GM18909 (cell line): ENCODE results near the gene TBC1D10A.

Experiments
- ATAC-seq: cut with Tn5 transposase; IDR thresholded peaks from one replicate; pipeline ENCODE4 v1.9.1; 2021; ENCODE audit warnings: mild to moderate bottlenecking; ENCODE audit not compliant: unreplicated experiment, poor library complexity

Gene TBC1D10A

GRCh38 chr22:30326706-30327362 lies at the start of gene TBC1D10A:
Gene TBC1D10A (minus strand): TSS chr22:30326941. CDS start chr22:30326881, 60 bp downstream.
- peak; percentile 87 for ATAC-seq

- no peak for ATAC-seq
Observed at GRCh38 chr22:30375312-30375849, 48.6 kb upstream of the TBC1D10A start.

- no peak for ATAC-seq
Observed at GRCh38 chr22:30373331-30374325, 46.9 kb upstream of the TBC1D10A start.

GRCh38 chr22:30372915-30373314 lies 46.2 kb upstream of the TBC1D10A start:
- ATAC-seq: no peak

GRCh38 chr22:30371981-30372380 lies 45.2 kb upstream of the TBC1D10A start:
- no peak for ATAC-seq

- no peak for ATAC-seq
Observed at GRCh38 chr22:30371321-30371720, 44.6 kb upstream of the TBC1D10A start.

- no peak for ATAC-seq
Observed at GRCh38 chr22:30370641-30371230, 44.0 kb upstream of the TBC1D10A start.

GRCh38 chr22:30368420-30368819 lies 41.7 kb upstream of the TBC1D10A start:
- ATAC-seq: no peak

- no peak for ATAC-seq
Observed at GRCh38 chr22:30365891-30366290, 39.1 kb upstream of the TBC1D10A start.

GRCh38 chr22:30362651-30363281 lies 36.0 kb upstream of the TBC1D10A start:
- ATAC-seq: no peak

- ATAC-seq: no peak
Observed at GRCh38 chr22:30361916-30362650, 35.3 kb upstream of the TBC1D10A start.

GRCh38 chr22:30358541-30358940 lies 31.8 kb upstream of the TBC1D10A start:
- ATAC-seq: no peak

GRCh38 chr22:30357650-30358215 lies 31.0 kb upstream of the TBC1D10A start:
- ATAC-seq: no peak

GRCh38 chr22:30357236-30357570 lies 30.5 kb upstream of the TBC1D10A start:
- ATAC-seq: no peak

- ATAC-seq: peak; percentile 89
Observed at GRCh38 chr22:30356449-30357235, 29.9 kb upstream of the TBC1D10A start, which contains the start of the genes CCDC157 and SF3A1. Gene CCDC157 (plus strand): TSS chr22:30357007. CDS start chr22:30366001, 8,994 bp downstream. Gene SF3A1 (minus strand): TSS chr22:30356894. CDS start chr22:30356792, 102 bp downstream.

- no peak for ATAC-seq
Observed at GRCh38 chr22:30354644-30355043, 27.9 kb upstream of the TBC1D10A start.

GRCh38 chr22:30351226-30351625 lies 24.5 kb upstream of the TBC1D10A start:
- ATAC-seq: no peak

- no peak for ATAC-seq
Observed at GRCh38 chr22:30348809-30349208, 22.1 kb upstream of the TBC1D10A start.
